H1 (cell line): Measurements from ENCODE around the gene KCNA2. TPM values are rescaled to one million over a fixed set of nuclear protein-coding genes. Genes with fewer than 3 reads are reported as not detected.

Experiments used
- ATF2 ChIP-seq: IDR thresholded peaks from 2 replicates; pipeline ENCODE4 v1.6.1; 2012; ENCODE audit warnings: low read length, inconsistent platforms
- ATF3 ChIP-seq: IDR thresholded peaks from 2 replicates; pipeline ENCODE4 v1.6.1; 2011; ENCODE audit warnings: low read depth, mild to moderate bottlenecking, low read length; ENCODE audit not compliant: insufficient read depth
- BACH1 ChIP-seq: IDR thresholded peaks from 2 replicates; pipeline ENCODE4 v1.6.1; 2012; ENCODE audit warnings: low read length, improper control_type of control experiment
- BCL11A ChIP-seq, 2 experiments: IDR thresholded peaks; one replicate each; pipeline ENCODE4 v1.6.1; 2011; ENCODE audit warnings: low read depth in 2 of 2, low read length in 2 of 2, mild to moderate bottlenecking in 2 of 2
- CBX8 ChIP-seq: fragments of 300-800, 300-1000 bp; sonication (generic); IDR thresholded peaks from 2 replicates; pipeline ENCODE4 v1.7.1; 2016; ENCODE audit warnings: low read depth, low read length, borderline replicate concordance
- CEBPB ChIP-seq: IDR thresholded peaks from 2 replicates; pipeline ENCODE4 v1.6.1; 2012; ENCODE audit warnings: low read depth, low read length
- CHD2 ChIP-seq: IDR thresholded peaks from 2 replicates; pipeline ENCODE4 v1.6.1; 2012; ENCODE audit warnings: low read length, improper control_type of control experiment
- CREB1 ChIP-seq: IDR thresholded peaks from 2 replicates; pipeline ENCODE4 v1.6.1; 2012; ENCODE audit warnings: inconsistent platforms
- E2F6 ChIP-seq: IDR thresholded peaks from 2 replicates; pipeline ENCODE4 v1.6.1; 2012; ENCODE audit warnings: inconsistent platforms
- EGR1 ChIP-seq: IDR thresholded peaks from 2 replicates; pipeline ENCODE4 v1.6.1; 2011; ENCODE audit warnings: low read depth, low read length, borderline replicate concordance
- EP300 ChIP-seq, 2 experiments: IDR thresholded peaks; 1 replicate in 1 of 2; 2 replicates in 1 of 2; pipeline ENCODE4 v1.6.1; 2011 to 2012; ENCODE audit warnings: low read depth in 2 of 2, low read length in 2 of 2, mild to moderate bottlenecking in 2 of 2, borderline replicate concordance in 1 of 2, inconsistent platforms in 1 of 2, moderate library complexity in 1 of 2
- KDM1A ChIP-seq: fragments of 200-600, 300-600 bp; sonication (generic); IDR thresholded peaks from 2 replicates; pipeline ENCODE4 v1.7.1; 2016; ENCODE audit warnings: mild to moderate bottlenecking, low read length, borderline replicate concordance
- KDM5A ChIP-seq: fragments of 200-600 bp; IDR thresholded peaks from 2 replicates; pipeline ENCODE4 v1.7.1; 2012; ENCODE audit warnings: mild to moderate bottlenecking, low read length, inconsistent platforms, mixed read lengths
- RAD21 ChIP-seq, 2 experiments: IDR thresholded peaks in 1 of 2; conservative IDR thresholded peaks in 1 of 2; 2 replicates each; pipeline ENCODE4 v1.6.1; 2011; ENCODE audit warnings: low read depth in 2 of 2, low read length in 2 of 2, improper control_type of control experiment in 1 of 2, inconsistent platforms in 1 of 2, mild to moderate bottlenecking in 1 of 2, moderate library complexity in 1 of 2
- RFX5 ChIP-seq: IDR thresholded peaks from 2 replicates; pipeline ENCODE4 v1.6.1; 2011; ENCODE audit warnings: low read depth, low read length, improper control_type of control experiment, borderline replicate concordance
- SP2 ChIP-seq: IDR thresholded peaks from 2 replicates; pipeline ENCODE4 v1.6.1; 2012; ENCODE audit warnings: mild to moderate bottlenecking, low read length, inconsistent platforms
- SRF ChIP-seq: IDR thresholded peaks from 2 replicates; pipeline ENCODE4 v1.6.1; 2011; ENCODE audit warnings: mild to moderate bottlenecking, low read depth, low read length, moderate library complexity
- TAF7 ChIP-seq: optimal IDR thresholded peaks from 2 replicates; pipeline ENCODE3; 2011; ENCODE audit warnings: low read depth, mild to moderate bottlenecking, inconsistent platforms, low read length, moderate library complexity, borderline replicate concordance
- USF2 ChIP-seq: IDR thresholded peaks from 2 replicates; pipeline ENCODE4 v1.6.1; 2011; ENCODE audit warnings: low read length, improper control_type of control experiment
- ZNF274 ChIP-seq: IDR thresholded peaks from 2 replicates; pipeline ENCODE4 v1.7.0; 2012; ENCODE audit warnings: low read length, borderline replicate concordance; ENCODE audit errors: extremely low read depth
- polyA plus RNA-seq, 7 experiments: library from polyadenylated mRNA; depleted of rRNA in 3 of 7; stranded (reverse) in 5 of 7; unstranded in 2 of 7; fragments of >200 nt in 5 of 7; fragments of 200-250 nt in 2 of 7; gene quantifications; 1 replicate in 5 of 7; 2 replicates in 1 of 7; 4 replicates in 1 of 7; pipeline versions ENCODE4 v1.2.1 to v1.2.3, GENCODE V29; 2011 to 2013; ENCODE audit warnings: missing spikeins in 2 of 7, mixed read lengths in 2 of 7
- total RNA-seq: library from RNA; stranded (reverse); fragmentation: NEBNext Ultra II Directional; extraction: Animal tissue kit (Norgen Biotek cat#: 25700); gene quantifications from 2 replicates; pipeline ENCODE4 v1.2.1, GENCODE V29; 2021

Gene KCNA2
- total and polyA plus RNA-seq, 2 of the 8 experiments (the other 6 are each of a cell fraction or from before 2014, with no cell fraction given), result 0.26 to 0.78 TPM

- TF ChIP-seq TAF7 (no peak), CREB1 (peak; percentile 56; the same call in 1 of the 2 replicates), CEBPB (0 out of 2 replicates have a peak, but pooled peaks have one; percentile 38), RFX5 (no peak), SP2 (no peak), RAD21 (IDR thresholded peaks at IDR 0.05 in 1 of 2, conservative IDR thresholded peaks at IDR 0.05 in 1 of 2; ENCODE audit: low read depth in 2 of 2, low read length in 2 of 2) (peak; percentile 79 to 84), BCL11A (IDR thresholded peaks at IDR 0.05; ENCODE audit: low read depth in 2 of 2, low read length in 2 of 2) (no peak), E2F6 (peak; percentile 60; the same call in 1 of the 2 replicates), ZNF274 (no peak), SRF (no peak), ATF2 (no peak), KDM5A (no peak), CHD2 (no peak), ATF3 (no peak), USF2 (no peak), EP300 (IDR thresholded peaks at IDR 0.05; ENCODE audit: borderline replicate concordance in 1 of 2, low read depth in 2 of 2, low read length in 2 of 2) (no peak), EGR1 (peak; percentile 99), BACH1 (peak; percentile 60), CBX8 (no peak), KDM1A (no peak)
Measured at GRCh38 chr1:110619412-110620249, 13.5 kb upstream of the KCNA2 start (continued).
